ENCODE results near the gene MINDY1.

MINDY1 gene

DNA sequence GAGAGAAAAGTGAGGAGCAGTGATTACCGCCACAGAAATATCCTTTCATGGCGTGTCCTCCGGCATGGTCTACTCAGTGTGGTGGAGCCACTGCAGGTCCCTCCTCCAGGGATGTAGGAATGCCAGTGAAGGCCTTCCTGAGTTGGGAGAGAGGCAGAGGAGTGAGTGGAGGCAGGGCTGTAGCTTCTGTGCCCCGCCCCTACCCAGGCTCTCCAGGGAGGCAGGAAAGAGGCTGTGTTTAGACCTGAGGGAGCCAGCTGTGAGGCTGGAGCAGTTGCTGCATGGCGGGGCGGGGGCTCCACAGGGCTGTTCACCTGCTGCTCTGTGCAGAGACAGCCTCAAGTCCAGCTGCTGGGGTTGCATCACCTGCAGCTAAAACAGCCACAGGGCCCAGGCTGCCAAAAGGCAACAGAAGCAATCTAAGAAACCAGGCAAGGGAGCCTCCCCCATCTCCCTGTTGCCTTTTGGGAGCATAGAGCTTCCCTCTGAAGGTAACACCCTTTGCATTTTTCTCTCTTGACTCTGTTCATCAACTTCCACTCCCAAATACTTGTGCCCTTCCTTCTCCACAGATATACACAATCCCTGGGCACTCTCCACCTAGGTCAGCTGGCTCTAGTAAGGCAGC, 25.4 kb downstream of the MINDY1 start:
- no peak overlapping the region for H3K4me3 Mint-ChIP-seq
- no peak overlapping the region for H3K27ac Mint-ChIP-seq
- ATAC-seq = no peak
- no peaks in the 10 kb centered on the region for H3K36me3 Mint-ChIP-seq
- H3K4me1 Mint-ChIP-seq = peaks cover 29% of the 10 kb centered on the region
- H3K9me3 Mint-ChIP-seq = no peaks in the 10 kb centered on the region
- H3K27me3 Mint-ChIP-seq = no peaks in the 10 kb centered on the region

DNA sequence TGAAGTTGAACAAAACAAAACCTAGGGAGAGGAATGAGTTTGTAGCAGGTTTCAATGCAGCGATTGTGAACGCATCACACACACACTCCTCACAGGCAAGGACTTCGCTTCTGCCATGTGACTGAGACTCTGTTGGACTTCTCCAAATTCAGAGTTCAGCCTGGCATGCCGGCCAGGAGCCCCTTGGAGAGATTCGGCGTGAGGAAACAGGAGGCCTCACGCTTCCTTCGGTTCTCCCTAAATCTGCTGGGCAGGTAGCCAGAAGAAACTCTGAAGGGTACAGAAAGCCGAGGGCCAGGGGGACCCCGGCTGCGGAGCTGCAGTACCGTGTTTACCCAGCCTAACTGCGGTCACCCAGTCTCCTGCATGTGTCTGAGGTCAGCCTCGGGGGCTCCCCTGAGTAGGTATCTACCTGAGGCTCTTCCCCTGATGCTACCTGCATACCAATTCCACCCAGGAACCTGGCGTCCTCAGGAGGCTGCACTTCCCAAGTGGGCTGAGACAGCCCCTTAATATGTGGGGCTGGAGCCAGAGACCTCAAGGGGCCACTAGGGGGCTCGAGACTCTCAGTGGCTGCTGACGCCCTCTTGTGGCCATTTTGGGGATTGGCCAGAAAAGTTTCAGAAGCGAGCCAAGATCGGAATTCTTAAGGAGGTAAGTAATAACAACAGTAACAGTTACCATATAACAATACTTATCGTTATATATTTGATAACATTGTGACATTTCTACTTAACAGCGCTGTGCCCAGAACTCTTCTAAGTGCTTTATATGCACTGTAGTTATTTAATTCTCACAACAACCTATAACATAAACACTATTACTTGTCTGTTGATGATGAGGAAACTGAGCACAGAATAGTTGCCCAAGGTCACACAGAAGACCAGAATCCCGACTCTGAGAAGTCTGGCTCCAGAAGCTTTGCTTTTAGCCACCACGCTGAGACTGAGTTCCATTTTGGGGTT, 27.3 kb downstream of the MINDY1 start:
- peak; percentile 72 for ATAC-seq
- no peaks in the 10 kb centered on the region for H3K36me3 Mint-ChIP-seq
- no peaks in the 10 kb centered on the region for H3K9me3 Mint-ChIP-seq
- peak overlapping the region; percentile 73 for H3K27ac Mint-ChIP-seq
- no peaks in the 10 kb centered on the region for H3K27me3 Mint-ChIP-seq
- peak overlapping the region; percentile 73 for H3K4me3 Mint-ChIP-seq
- H3K4me1 Mint-ChIP-seq = peaks cover 38% of the 10 kb centered on the region

DNA sequence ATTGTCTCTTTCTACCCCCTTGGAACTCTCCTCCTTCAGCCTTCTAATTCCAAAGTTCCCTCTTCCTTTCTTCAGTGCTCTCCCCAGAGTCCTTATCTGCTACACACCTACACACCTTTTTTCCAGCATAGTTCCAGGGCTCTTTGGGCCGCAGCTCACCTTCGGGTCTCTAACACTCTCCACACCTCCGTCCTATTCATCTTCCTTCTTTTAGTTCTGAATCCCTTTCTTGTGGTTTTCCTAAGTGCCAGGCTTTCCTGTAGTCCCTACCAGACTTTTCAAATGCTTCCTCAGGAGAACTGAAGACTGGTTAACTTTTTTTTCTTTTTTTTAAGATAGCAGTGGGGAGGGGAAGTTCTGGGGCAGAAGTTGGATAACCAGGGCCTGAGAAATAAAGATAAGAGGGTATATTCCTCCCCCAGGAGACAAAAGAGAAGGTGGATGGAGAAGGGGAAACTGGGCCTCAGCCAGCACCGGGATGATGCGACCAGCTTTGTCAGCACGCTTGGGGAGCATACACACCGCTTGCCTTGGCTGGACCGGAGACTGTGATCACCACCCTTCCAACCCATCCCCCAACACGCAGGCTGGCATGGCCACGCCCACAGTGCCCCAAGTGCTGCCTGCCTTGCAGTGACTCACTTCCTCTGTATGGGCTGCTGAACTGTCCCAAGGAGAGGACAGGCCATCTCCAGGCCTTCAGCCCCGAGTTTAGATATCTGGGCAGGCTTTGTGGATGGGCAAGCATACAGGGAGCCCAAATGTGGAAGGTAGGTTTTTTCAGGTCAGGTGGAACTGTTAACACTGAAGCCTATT, 29.6 kb downstream of the MINDY1 start:
- ATAC-seq = peak; percentile 66
- Mint-ChIP-seq H3K9me3 (no peaks in the 10 kb centered on the region), H3K36me3 (no peaks in the 10 kb centered on the region), H3K4me1 (peaks cover 56% of the 10 kb centered on the region), H3K27me3 (no peaks in the 10 kb centered on the region), H3K27ac (peak overlapping the region; percentile 79), H3K4me3 (peak overlapping the region; percentile 75)

DNA sequence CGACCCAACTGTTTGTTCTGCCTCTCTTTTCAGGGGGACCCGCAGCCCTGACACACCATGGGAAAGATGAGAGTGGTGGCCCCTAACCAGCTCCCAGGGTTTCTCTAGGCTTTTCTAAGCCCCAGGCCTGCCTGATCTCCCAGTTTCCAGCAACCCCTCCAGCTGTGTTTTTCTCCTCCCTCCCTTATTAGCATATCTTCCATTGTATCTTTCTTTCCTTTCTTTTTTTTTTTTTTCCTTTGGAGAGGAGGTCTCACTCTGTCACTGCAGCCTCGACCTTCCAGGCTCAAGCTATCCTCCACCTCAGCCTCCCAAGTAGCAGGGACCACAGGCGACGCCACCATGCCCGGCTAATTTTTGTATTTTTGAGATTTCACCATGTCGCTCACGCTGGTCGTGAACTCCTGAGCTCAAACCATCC, 30.3 kb downstream of the MINDY1 start:
- Mint-ChIP-seq H3K27ac (peak overlapping the region; percentile 79), H3K4me1 (peaks cover 63% of the 10 kb centered on the region), H3K27me3 (no peaks in the 10 kb centered on the region), H3K4me3 (peak overlapping the region; percentile 75), H3K9me3 (no peaks in the 10 kb centered on the region), H3K36me3 (no peaks in the 10 kb centered on the region)
- ATAC-seq = no peak

DNA sequence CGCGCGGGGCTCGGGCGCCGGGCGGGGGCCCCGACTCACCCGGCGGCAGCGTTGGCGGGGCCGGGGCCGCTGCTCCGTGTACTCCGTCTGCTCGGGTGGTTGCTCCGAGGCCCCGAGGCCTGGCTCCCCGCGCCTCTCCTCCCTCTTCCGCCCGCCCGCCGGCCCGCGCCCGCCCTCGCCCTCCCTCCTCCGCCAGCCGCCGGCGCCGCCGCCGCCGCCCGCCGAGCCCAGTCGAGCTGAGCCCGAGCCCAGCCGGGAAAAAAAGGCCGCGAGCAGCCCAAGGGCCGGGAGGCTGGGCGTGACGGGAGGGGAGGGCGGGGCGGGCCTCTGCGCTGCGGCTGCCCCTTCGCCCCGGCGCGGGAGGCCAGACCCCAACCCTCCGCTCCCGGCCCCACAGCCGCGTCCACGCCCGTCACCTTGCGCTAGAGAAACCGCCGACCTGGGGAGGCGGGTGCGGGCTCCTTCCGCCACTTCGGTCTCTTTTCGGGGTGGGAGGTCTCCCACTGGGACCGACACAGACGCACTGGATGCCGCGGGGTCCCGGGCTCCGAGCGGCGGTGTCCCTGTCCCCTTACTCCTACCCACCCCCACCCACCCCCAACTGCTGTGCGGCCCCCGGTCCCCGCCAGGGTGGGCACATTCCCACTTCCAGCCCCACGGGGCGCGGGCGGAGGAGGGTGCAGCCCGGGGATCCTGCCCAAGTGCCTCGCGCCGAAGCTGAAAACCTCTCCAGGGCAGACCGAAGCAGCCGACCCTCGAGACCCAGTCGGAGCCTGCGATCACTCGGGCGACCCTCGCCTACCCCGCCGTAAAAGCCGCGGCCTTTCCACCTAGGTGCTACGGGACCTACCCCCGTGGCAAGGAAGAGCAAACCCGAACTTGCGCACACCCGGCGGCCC, 31.9 kb downstream of the MINDY1 start, which contains the start of gene CERS2:
Gene CERS2, minus strand, starts transcription at position 256 of the 899 bp plus-strand sequence. CDS start 5,745 bp downstream, outside the sequence.
- peak; percentile 72 for ATAC-seq
- H3K4me1 Mint-ChIP-seq = peaks cover 76% of the 10 kb centered on the region
- H3K9me3 Mint-ChIP-seq = no peaks in the 10 kb centered on the region
- no peaks in the 10 kb centered on the region for H3K36me3 Mint-ChIP-seq
- peak within 1 kb of the TSS; percentile 86 for H3K27ac Mint-ChIP-seq
- H3K27me3 Mint-ChIP-seq = no peaks in the 10 kb centered on the region
- peak within 1 kb of the TSS; percentile 86 for H3K4me3 Mint-ChIP-seq

DNA sequence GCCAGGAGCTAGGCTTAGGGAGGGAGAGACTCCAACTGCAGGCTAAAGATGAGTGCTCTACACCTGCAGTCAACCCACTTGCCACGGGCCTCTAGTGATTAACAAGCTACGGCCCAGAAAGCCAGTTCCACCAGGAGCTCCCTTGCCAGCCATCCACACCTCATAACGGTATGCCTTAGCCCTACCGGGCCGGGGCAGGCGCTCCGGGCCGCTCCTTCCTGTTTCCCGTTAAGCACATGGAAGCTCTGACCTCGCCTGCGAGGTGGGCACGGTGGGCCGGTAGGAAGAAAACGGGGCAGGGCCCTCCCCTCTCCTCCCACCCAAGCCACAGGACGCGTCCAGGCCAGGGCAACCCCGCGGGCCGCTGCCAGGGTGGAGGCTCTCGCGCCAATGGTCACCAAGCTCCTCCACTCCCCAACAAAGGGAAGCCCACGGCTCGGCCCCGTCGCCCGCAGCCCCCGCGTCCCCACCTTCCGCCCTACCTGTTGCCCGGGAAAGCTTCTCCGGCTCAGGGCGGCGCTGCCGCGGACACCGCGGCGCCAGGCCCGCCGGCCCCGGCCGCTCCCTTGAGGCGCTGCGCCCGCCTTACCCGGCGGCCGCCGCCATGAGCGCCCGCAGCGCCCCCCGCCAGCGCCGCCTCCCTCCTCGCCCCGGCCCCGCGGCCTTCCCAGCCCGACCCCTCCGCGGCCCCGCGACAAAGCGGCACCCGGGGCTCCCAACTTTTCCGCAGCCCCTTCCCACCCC, 32.7 kb downstream of the MINDY1 start:
- peaks cover 68% of the 10 kb centered on the region for H3K4me1 Mint-ChIP-seq

DNA sequence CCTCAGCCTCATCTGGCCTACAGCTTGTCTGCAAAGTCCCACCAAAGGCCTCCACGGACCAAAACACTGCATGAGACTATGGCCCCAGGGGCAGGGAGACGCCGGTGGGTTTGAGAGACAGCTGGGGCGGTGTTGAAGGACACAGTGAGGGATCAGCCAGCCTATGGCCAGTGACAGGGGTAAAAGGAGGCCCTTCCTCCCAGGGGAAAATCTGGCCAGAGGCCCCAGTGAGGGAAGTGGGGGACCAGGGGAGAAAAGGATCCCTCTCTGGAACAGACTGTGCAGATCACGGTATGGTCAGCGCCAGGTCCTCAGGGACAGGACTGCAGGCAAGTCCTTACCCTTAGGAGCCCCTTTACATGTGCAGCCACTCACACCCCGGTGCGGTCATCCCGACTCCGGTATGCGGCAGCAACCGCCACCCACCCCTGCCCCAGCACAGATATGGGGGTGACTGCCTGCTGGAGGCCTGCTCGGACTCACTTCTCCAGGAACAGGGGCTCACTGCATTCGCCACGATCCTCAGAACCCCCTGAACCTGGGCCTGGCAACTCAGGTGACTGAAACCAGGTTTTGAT, 33.4 kb downstream of the MINDY1 start:
- Mint-ChIP-seq H3K4me3 (peak overlapping the region; percentile 86), H3K4me1 (peaks cover 62% of the 10 kb centered on the region), H3K27ac (peak overlapping the region; percentile 82), H3K27me3 (no peaks in the 10 kb centered on the region), H3K9me3 (no peaks in the 10 kb centered on the region), H3K36me3 (peaks cover 8% of the 10 kb centered on the region)
- ATAC-seq = no peak

More for the DNA sequence above, 32.7 kb downstream of the MINDY1 start:
- H3K27ac Mint-ChIP-seq = peak overlapping the region; percentile 82
- peak overlapping the region; percentile 86 for H3K4me3 Mint-ChIP-seq
- no peaks in the 10 kb centered on the region for H3K27me3 Mint-ChIP-seq
- peak; percentile 68 for ATAC-seq
- H3K9me3 Mint-ChIP-seq = no peaks in the 10 kb centered on the region
- H3K36me3 Mint-ChIP-seq = peaks cover 2% of the 10 kb centered on the region

DNA sequence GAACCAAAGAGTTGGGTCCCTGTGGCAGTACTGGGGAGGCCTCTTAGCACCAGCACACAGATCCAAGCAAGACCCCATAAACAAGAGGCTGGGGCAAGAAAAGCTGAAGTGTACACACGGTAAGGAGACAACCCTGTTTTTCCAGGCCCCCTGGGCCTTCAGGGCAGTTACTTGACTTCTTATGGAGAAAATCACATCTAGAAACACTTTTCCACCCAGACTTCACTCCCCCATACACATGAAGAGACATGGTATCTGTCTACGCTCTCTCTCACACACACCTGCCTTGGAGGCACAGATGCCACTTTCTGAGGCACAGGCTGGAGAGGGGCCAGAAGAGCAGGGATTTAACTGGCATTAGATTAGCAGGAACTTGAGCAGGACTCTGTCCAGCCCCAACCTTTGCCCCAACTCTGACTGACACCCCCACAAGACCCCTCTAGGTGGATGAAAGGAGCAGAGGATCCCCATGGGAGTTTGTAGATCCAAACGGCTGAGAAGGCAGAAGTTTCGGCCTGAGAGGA, 34.2 kb downstream of the MINDY1 start:
- H3K27me3 Mint-ChIP-seq = no peaks in the 10 kb centered on the region
- no peak for ATAC-seq
- peaks cover 59% of the 10 kb centered on the region for H3K4me1 Mint-ChIP-seq
- H3K36me3 Mint-ChIP-seq = peaks cover 17% of the 10 kb centered on the region
- peak overlapping the region; percentile 82 for H3K27ac Mint-ChIP-seq
- peak overlapping the region; percentile 86 for H3K4me3 Mint-ChIP-seq
- no peaks in the 10 kb centered on the region for H3K9me3 Mint-ChIP-seq

DNA sequence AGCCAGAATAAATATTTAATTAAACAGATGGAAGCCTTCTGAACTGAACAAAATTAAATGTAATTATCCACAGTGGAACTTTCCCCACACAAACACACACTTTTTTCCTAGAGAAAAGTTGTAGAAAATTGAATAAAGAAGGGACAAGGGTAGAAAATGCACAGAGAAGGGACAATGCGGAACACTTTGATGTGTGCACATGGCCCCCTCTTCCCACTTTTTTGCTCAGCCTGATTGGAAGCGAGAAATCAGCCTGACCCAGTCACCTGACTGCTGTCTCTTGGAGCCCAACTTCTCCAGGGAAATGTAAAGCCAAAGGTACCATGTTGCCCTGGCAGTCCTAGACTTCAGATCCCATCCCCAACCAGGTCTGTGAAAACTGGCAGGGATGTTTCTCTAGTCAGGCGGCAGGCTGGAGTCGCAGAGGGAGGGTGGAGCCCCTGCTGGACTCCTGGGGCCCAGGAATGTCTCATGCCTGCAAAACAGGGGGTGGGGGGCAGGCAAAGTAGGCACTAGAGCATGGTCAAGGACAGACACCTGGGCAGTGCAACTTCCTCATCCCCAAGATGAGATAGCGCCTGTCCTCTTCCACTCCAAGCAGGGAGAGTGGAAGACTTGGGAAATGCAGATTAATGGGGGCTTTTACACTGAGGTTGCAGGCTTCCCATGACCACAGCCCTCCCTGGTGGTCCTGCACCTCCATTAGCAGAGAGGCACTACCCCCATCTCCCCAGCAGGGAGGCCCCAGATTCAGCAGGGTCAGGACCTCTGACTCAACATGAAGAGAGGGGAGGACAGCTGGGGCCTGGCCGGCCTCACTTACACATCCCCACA, 34.9 kb downstream of the MINDY1 start:
- Mint-ChIP-seq H3K36me3 (peaks cover 21% of the 10 kb centered on the region), H3K9me3 (no peaks in the 10 kb centered on the region), H3K27ac (peak overlapping the region; percentile 82), H3K27me3 (no peaks in the 10 kb centered on the region), H3K4me1 (peaks cover 52% of the 10 kb centered on the region), H3K4me3 (peak overlapping the region; percentile 86)
- no peak for ATAC-seq

DNA sequence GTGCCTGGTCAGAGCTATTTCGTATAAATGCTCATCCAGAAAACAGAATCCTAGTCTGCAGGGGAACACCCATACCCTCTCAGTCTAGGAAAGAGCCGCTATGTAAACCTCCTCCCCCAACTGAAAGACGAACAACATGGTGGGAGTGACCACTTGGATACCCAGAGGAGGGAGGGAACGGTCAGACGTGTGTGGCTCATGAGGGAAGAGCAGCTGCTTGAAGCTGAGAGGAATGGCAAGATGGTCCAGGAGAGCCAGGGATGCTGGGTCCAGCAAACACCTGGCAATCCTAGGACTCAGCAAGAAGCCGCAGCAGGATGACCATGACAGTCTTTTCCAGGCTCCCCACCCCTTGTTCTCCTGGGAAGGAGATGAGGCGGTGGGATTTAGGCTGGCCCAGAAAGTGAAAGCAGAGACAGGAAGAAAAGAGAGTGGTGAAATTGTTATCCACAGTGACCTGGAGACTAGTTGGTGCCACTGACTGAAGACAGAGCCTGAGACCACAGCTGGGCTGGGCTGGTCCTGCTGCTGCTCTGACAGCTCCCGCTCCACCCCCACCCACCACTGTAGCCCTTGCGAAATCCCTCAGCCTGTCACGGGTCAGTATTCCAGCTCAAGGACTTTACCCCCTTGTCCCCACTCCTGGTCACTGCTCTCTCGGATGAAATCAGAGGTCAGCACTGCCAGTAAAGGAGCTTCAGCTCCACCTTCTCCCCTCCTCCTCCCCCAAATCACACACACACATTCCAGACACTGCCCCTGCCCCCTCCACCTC, 35.7 kb downstream of the MINDY1 start:
- Mint-ChIP-seq H3K9me3 (no peaks in the 10 kb centered on the region), H3K27me3 (no peaks in the 10 kb centered on the region), H3K4me1 (peaks cover 44% of the 10 kb centered on the region), H3K27ac (peak overlapping the region; percentile 82), H3K36me3 (peaks cover 26% of the 10 kb centered on the region), H3K4me3 (no peak overlapping the region)
- ATAC-seq = no peak

DNA sequence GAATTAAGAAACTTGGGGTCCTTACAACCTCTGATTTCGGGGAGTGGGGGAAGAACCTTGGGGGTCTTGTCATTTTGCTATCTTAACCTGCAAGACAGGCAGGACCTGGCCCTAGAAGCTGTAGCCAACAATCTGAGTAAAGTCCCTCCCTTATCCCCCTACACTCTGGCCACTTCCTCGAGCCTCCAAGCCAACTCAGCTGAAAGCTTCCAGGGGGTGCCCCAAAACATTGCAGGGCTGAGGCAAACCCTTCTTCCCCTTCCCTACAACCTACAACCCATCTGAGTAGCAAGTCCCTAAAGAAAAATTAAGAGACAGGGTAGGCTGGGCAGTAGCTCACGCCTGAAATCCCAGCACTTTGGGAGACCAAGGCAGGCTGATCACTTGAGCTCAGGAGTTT, 37.1 kb downstream of the MINDY1 start:
- Mint-ChIP-seq H3K27me3 (no peaks in the 10 kb centered on the region), H3K4me1 (peaks cover 38% of the 10 kb centered on the region), H3K36me3 (peaks cover 29% of the 10 kb centered on the region), H3K27ac (no peak overlapping the region), H3K4me3 (no peak overlapping the region), H3K9me3 (no peaks in the 10 kb centered on the region)
- no peak for ATAC-seq

DNA sequence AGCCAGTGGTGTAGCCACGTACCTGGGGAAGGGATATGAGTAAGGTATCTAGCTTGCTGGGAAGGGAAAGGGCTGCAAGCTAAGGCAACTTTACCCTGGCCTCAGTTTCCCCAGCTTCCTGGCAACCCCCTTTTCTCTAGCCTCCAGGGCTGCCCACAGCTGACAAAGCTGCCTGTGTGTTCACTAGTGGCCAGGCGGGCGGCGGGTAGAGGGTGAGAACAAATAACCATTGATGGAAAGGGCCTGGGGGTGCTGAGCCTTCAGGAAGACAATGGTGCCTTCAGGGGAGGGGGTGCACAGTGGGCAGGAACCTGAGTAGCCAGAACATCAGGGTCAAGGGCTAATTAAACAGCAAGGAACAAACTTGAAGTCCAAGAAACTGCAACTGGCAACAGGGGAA, 38.2 kb downstream of the MINDY1 start:
- Mint-ChIP-seq H3K4me1 (peaks cover 34% of the 10 kb centered on the region), H3K9me3 (no peaks in the 10 kb centered on the region), H3K27me3 (no peaks in the 10 kb centered on the region)

More for the DNA sequence above, 38.2 kb downstream of the MINDY1 start:
- H3K27ac Mint-ChIP-seq = no peak overlapping the region
- no peak for ATAC-seq
- H3K4me3 Mint-ChIP-seq = no peak overlapping the region
- peaks cover 38% of the 10 kb centered on the region for H3K36me3 Mint-ChIP-seq

All from stimulated activated memory B cell treated with anti-CD40 and anti-IgM and Interleukin-4, amounts not matched to agents 10 μg/mL and 1 μg/mL and 100 μg/mL, for 72 hours (primary cell).